NCI-H69 (cell line): ENCODE measurements around the gene ATP13A3.

Source experiments
- DNase-seq: peaks from one replicate; lab custom pipeline; 2025; lab: John Stamatoyannopoulos, UW

Gene ATP13A3

GRCh38 chr3:194392576-194392975 is 94.2 kb downstream of the ATP13A3 start:
- no peak for DNase-seq

GRCh38 chr3:194390835-194391234 is 96.0 kb downstream of the ATP13A3 start:
- DNase-seq, result no peak

GRCh38 chr3:194389269-194389668 is 97.5 kb downstream of the ATP13A3 start:
- peak; percentile 78 for DNase-seq

- DNase-seq, result no peak
These were observed 98.8 kb downstream of the ATP13A3 start for GRCh38 chr3:194387926-194388418.

- no peak for DNase-seq
These were observed 99.5 kb downstream of the ATP13A3 start for GRCh38 chr3:194387276-194387675.

GRCh38 chr3:194386648-194387047 is 100.2 kb downstream of the ATP13A3 start:
- DNase-seq, result peak; percentile 88

GRCh38 chr3:194386066-194386465 is 100.7 kb downstream of the ATP13A3 start:
- DNase-seq, result no peak

GRCh38 chr3:194384569-194385001 is 102.2 kb downstream of the ATP13A3 start:
- DNase-seq, result no peak

GRCh38 chr3:194384156-194384555 is 102.6 kb downstream of the ATP13A3 start:
- no peak for DNase-seq

GRCh38 chr3:194383276-194383940 is 103.4 kb downstream of the ATP13A3 start:
- DNase-seq, result no peak

GRCh38 chr3:194382892-194383223 is 103.9 kb downstream of the ATP13A3 start:
- no peak for DNase-seq

- DNase-seq, result no peak
These were observed 104.5 kb downstream of the ATP13A3 start for GRCh38 chr3:194382196-194382891.

- peak; percentile 30 for DNase-seq
These were observed 105.3 kb downstream of the ATP13A3 start for GRCh38 chr3:194381460-194381875.

- peak; percentile 78 for DNase-seq
These were observed 106.5 kb downstream of the ATP13A3 start for GRCh38 chr3:194380326-194380725.

GRCh38 chr3:194379651-194380050 is 107.2 kb downstream of the ATP13A3 start:
- peak; percentile 81 for DNase-seq

GRCh38 chr3:194379231-194379630 is 107.6 kb downstream of the ATP13A3 start:
- peak; percentile 74 for DNase-seq

- DNase-seq, result no peak
These were observed 109.1 kb downstream of the ATP13A3 start for GRCh38 chr3:194377708-194378107.

GRCh38 chr3:194376241-194376560 is 110.6 kb downstream of the ATP13A3 start:
- no peak for DNase-seq

- peak; percentile 87 for DNase-seq
These were observed 111.1 kb downstream of the ATP13A3 start for GRCh38 chr3:194375473-194376240.

GRCh38 chr3:194374935-194375334 is 111.9 kb downstream of the ATP13A3 start:
- DNase-seq, result peak; percentile 62

GRCh38 chr3:194373899-194374298 is 112.9 kb downstream of the ATP13A3 start:
- DNase-seq, result peak; percentile 39

- DNase-seq, result no peak
These were observed 113.8 kb downstream of the ATP13A3 start for GRCh38 chr3:194373028-194373427.

GRCh38 chr3:194370753-194371152 is 116.0 kb downstream of the ATP13A3 start:
- no peak for DNase-seq
